Astrocyte of the cerebellum (primary cell): Measurements from ENCODE around the gene KCNAB1.

Source experiments
- DNase-seq: peaks from one replicate; pipeline ENCODE4 v3.0.0-alpha.2; 2011; ENCODE audit warnings: low read depth
- H3K4me3 ChIP-seq: 2 replicates; pipeline ENCODE4 v1.5.1; 2011; ENCODE audit warnings: mild to moderate bottlenecking, low read depth, low read length, moderate library complexity
- in situ Hi-C: cut with HindIII; loops from 2 replicates; pipeline ENCODE4 v1.10.0; 2017; ENCODE audit warnings: low sequenced_read_pairs
- TF ChIP-seq, protein P1 (sequence below): IDR thresholded peaks from 2 replicates; pipeline ENCODE4 v1.5.1; 2012; ENCODE audit warnings: low read length, low read depth, moderate library complexity, mild to moderate bottlenecking; ENCODE audit errors: missing control alignments

KCNAB1 gene

DNA sequence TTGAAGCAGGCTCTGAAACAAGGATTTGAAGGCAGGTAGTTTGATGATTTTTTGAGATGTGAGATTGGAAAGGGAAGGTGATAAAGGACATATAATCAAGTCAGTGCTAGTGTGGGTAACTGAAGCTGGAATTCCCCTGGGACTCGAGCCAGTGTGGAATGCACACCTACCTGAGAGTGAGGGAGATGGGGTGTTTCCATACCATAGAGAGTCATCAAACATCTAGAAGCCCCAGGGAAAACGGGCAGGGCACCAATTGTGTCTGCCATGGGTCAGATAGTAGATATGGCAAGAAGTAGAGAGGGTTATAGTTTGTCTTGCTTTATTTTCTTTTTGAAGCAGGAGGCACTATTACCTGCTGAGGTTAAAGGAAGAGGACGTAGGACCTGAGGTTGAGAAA, 314.5 kb downstream of the KCNAB1 start:
- no peak overlapping the region for H3K4me3 ChIP-seq
- in situ Hi-C loops: no loop called here
- TF ChIP-seq, protein P1, sequence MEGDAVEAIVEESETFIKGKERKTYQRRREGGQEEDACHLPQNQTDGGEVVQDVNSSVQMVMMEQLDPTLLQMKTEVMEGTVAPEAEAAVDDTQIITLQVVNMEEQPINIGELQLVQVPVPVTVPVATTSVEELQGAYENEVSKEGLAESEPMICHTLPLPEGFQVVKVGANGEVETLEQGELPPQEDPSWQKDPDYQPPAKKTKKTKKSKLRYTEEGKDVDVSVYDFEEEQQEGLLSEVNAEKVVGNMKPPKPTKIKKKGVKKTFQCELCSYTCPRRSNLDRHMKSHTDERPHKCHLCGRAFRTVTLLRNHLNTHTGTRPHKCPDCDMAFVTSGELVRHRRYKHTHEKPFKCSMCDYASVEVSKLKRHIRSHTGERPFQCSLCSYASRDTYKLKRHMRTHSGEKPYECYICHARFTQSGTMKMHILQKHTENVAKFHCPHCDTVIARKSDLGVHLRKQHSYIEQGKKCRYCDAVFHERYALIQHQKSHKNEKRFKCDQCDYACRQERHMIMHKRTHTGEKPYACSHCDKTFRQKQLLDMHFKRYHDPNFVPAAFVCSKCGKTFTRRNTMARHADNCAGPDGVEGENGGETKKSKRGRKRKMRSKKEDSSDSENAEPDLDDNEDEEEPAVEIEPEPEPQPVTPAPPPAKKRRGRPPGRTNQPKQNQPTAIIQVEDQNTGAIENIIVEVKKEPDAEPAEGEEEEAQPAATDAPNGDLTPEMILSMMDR: no peak
- no peak for DNase-seq

DNA sequence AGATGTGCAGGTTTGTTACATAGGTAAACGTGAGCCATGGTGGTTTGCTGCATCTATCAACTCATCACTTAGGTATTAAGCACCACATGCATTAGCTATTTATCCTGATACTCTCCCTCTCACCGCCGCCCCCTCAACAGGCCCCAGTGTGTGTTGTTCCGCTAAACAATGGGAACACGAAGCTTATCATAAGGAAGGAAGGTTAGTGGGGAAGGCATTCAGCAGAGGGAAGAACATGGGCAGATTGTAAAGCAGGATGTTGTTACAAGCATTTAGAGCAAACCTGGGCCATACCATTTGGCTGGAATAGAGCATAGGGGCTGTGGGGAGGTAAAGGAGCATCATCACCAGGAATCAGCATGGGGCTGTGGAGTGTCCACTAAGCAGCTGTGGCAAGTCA, 322.7 kb downstream of the KCNAB1 start:
- TF ChIP-seq, protein P1: no peak
- in situ Hi-C loops: no loop called here
- no peak for DNase-seq
- H3K4me3 ChIP-seq: no peak overlapping the region

DNA sequence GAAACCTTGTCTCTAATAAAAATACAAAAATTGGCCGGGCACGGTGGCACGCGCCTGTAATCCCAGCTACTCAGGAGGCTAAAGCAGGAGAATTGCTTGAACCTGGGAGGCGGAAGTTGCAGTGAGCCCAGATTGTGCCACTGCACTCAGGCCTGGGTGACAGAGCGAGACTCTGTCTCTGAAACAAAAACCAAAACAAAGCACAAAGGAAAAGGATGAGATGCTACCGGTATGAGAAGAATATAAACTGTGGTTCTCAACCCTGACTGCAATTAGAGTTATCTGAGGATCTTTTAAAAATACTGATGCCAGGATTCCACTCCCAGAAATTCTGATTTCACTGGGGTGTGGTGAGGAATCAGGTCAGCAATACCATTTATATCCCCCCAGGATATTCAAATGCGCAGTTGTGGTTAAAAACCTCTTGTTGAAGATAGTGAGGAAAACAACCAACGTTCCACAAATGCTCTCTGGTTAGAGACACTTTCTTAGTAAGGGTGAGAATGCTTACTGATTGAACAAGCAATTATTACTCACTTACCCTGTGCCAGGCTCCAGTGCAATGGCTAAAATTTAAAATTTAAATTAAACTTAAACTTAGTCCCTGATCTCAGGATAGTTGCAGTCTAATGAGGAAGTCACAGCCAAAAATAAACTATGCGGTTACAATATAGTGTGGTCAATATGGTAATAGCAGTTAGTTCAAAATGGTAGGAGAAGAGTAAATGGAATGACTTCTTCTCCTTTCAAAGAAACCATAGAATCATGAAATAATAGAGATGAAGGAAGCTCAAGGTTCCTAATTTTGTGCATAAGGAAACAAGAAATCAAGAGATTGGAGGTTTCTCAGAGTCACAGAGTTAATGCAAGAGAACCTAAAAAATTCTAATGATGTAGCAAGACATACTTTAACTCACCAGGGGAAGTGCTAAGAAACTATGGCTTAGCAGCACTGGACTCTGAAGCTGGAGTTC, 325.0 kb downstream of the KCNAB1 start:
- TF ChIP-seq, protein P1: no peak
- in situ Hi-C loops: no loop called here
- H3K4me3 ChIP-seq: no peak overlapping the region
- DNase-seq: no peak

DNA sequence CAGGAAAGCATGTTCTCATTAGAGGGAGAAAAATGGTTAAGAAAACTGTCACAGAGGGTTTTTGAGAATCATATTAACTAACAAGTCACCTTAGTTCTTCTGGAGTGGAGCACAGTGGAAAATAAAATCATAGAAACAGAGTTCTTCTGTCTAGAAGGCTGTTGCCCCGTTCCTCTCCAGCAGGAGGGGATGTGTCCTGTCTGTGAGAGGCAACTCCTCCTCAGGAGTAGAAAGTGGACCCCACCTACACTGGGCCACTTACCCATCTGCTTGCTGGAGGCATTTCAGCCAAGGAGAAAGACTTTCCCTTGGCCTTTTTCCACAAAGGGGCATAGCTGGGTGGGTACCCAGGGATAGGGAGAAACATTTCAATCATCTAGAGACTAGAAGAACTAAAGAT, 327.9 kb downstream of the KCNAB1 start:
- no peak overlapping the region for H3K4me3 ChIP-seq
- TF ChIP-seq, protein P1: peak; percentile 71
- DNase-seq: peak; percentile 6
- in situ Hi-C loops: no loop called here

DNA sequence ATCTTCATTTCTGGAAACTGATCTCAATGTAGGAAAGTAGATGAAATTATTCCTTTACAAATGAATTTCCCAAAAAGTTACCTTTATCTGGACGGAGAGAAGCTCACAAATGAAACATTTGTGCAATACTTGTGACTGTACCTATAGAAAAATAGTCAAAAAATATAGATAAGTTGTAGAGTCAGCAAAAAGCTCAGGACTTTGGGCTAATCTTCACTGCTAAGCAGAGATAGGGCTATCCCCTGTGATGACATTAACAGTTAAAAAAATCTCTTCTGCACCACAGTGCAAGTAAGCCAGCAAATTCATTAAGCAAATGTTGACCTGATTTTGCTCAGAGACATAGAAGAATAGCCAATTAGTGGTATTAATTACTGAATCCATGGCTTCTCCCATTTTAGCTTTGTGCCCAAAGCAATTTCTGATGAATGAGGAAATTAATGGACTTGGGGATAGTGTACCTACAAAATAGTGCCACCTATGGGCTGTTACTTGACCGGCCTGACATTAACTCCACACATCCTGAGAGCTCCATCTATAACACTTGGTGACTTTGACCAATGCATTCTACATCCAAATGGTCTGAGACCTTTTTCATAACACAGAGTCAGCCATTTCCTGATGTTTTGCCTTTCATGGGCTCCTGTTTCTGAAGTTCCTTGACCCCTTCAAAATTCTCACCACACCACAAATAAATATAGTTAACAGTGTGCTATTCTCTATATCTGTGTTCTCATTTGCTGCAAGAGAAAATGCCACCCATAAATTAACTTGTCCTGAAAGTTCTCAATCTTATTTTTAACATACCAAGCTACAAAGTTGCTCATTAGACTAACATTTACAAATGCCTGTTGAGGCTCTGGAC, 329.6 kb downstream of the KCNAB1 start:
- DNase-seq: no peak
- TF ChIP-seq, protein P1: peak; percentile 70
- H3K4me3 ChIP-seq: no peak overlapping the region
- in situ Hi-C loops: no loop called here

DNA sequence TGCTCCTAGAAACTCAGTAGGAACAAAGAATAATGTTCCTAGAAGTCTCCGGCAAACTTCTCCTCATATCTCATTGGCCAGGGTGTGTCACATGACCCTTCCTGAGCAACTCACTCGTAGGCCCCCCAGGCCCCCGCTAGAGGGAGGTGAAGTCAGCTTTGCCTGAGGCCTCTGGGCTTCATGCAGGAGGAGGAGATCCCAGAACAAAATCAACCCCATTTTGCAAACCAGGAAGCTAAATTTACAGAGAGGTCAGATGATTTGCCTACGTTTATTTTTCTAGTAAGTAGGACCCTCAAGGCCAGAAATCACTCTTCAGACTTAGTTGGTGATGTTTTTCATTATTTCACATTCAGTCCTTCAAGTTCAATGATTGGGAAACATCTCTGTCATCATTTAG, 335.5 kb downstream of the KCNAB1 start:
- DNase-seq: no peak
- in situ Hi-C loops: no loop called here
- TF ChIP-seq, protein P1: no peak
- H3K4me3 ChIP-seq: no peak overlapping the region
